ENCODE measurements around the gene ACP1.

The ACP1 gene

DNA sequence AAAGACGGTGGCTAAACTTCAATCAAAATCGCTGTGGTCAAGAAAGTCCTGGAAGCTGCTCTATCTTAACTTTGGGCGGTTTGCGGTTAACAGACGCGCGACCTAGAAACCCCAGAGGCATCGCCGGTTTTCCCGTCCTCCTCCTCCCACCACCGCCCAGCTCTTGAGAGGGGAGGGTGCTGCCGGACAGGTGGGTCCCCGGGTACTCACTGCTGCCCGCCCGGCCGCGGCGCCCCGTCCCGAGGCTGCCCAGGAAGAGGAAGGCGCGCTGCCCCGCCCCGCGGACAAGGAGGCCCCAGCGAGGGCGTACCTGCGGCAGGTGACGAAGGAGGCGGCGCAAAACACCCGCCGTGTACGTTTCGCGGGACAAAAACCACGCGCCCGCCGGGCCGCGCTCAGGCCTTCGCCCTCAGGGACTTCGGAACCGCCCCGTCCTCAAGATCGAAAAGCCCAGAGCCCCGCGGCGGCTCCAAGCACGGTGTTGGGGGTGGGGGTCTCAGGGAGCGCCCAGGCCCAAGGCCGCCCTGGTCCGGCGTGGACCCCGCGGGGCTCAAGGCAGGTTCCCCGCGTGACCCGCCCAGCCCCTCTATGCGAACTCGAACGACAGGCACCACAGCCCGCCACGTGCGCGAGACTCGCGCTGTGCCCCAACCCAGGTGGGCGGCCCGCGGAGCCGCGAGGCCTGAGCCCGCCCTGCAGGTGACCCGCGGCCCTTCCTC lies 814 bp upstream of the ACP1 start, which contains the start of gene SH3YL1:
Gene SH3YL1 (minus strand): TSS at position 259 of the 719 bp plus-strand sequence. CDS start 48 bp downstream, at position 211.
- H3K4me3 ChIP-seq (ENCODE audit: low read length), result peak within 1 kb of the TSS; percentile 94
- no peak for DNase-seq (ENCODE audit: low read depth, low spot score)
- 0 out of 2 replicates have a peak, but pooled peaks cover 2% of the 10 kb centered on the region for H3K36me3 ChIP-seq (ENCODE audit: control insufficient read depth, insufficient read depth, low read length)
- H3K27me3 ChIP-seq (ENCODE audit: control insufficient read depth, insufficient read depth, low read length), result no peaks in the 10 kb centered on the region
- H3K9me3 ChIP-seq (ENCODE audit: control insufficient read depth, insufficient read depth, low read length), result no peaks in the 10 kb centered on the region
- H3K4me1 ChIP-seq (ENCODE audit: control insufficient read depth, insufficient read depth, low read length), result 0 out of 2 replicates have a peak, but pooled peaks cover 2% of the 10 kb centered on the region
- no peak within 1 kb of the TSS for H3K27ac ChIP-seq (ENCODE audit: low read length)
- WGBS (ENCODE audit: insufficient coverage, insufficient read length), result no CpG with 5 or more reads among the region's 77 CpGs

DNA sequence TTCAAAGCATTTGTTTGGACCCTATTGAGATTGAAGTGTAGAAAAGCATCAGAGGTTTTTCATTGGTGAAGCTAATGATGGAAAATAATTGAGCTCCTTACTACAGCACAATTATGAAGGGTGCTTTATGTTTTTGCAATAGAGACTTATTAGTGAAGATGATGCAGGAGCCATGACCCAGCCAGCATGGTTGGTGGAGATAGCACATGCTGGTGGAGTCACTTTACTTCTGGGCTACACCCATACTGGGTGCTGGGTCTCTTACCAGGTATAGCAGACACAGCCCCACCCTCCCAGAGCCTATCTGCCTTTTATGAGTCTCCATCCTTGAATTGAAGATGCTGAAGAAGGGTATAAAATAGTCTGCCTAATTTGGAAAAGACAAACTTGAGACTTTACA lies 3.6 kb downstream of the ACP1 start:
- Histone ChIP-seq H3K4me1 (ENCODE audit: control insufficient read depth, insufficient read depth, low read length) (0 out of 2 replicates have a peak, but pooled peaks cover 2% of the 10 kb centered on the region), H3K9me3 (ENCODE audit: control insufficient read depth, insufficient read depth, low read length) (no peaks in the 10 kb centered on the region), H3K4me3 (ENCODE audit: low read length) (no peak overlapping the region), H3K27me3 (ENCODE audit: control insufficient read depth, insufficient read depth, low read length) (no peaks in the 10 kb centered on the region), H3K27ac (ENCODE audit: low read length) (no peak overlapping the region), H3K36me3 (ENCODE audit: control insufficient read depth, insufficient read depth, low read length) (0 out of 2 replicates have a peak, but pooled peaks cover 3% of the 10 kb centered on the region)
- no peak for DNase-seq (ENCODE audit: low read depth, low spot score)

DNA sequence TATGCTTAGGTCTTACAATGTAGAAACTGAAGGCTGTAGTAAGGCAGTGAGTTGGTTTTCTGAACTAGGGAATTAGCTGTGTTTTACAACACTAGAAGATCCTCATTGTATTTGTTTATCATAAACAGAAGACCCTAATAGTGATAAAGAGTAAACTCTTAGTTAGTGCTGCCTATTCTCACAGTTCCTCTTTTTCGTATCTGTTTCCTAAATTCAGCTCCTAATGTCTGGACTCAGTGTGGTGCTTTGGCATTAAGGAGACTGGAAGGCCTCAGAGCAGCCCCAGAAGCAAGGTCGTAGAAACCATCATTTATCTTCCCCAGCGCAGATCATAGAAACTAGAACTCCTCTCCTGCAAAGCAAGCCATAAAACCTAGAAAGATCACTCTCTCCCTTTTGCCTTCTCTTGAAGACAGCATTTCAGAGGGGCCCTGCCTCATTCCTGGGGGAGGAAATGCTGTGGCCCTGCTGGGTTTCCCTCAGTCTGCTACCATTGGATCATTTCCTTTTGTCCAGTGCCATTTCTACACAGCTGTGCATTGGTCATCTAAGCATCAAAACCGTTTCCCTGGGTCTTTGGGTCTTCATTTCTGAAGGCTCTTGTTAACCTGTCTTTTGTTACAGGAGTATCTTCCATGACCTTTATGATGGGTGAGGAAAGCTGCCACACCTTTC lies 4.7 kb downstream of the ACP1 start:
- Histone ChIP-seq H3K27ac (ENCODE audit: low read length) (no peak overlapping the region), H3K4me1 (ENCODE audit: control insufficient read depth, insufficient read depth, low read length) (0 out of 2 replicates have a peak, but pooled peaks cover 2% of the 10 kb centered on the region), H3K36me3 (ENCODE audit: control insufficient read depth, insufficient read depth, low read length) (0 out of 2 replicates have a peak, but pooled peaks cover 3% of the 10 kb centered on the region), H3K9me3 (ENCODE audit: control insufficient read depth, insufficient read depth, low read length) (no peaks in the 10 kb centered on the region), H3K4me3 (ENCODE audit: low read length) (no peak overlapping the region), H3K27me3 (ENCODE audit: control insufficient read depth, insufficient read depth, low read length) (no peaks in the 10 kb centered on the region)
- no peak for DNase-seq (ENCODE audit: low read depth, low spot score)
- WGBS (ENCODE audit: insufficient coverage, insufficient read length), result no CpG with 5 or more reads among the region's 4 CpGs

DNA sequence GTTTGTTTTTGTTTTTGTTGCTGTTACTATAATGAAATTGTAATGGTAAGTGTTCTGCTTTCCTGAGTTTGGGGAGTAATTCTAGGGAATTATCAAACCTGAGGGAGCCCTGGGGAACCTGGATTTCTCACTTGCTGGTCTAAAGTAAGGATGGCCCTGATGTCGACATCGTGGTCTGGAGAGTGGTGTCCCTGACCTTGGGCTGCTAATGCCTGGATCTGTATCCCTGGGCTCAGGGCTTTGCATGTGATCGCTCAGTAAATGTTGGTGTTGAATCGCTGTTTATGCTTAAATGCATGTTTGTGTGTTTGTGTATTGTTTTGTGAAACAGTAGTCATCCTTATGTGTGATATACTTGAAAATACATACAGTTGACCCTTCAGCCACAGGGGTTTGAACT lies 6.1 kb downstream of the ACP1 start:
- peaks cover 3% of the 10 kb centered on the region; the same call in 1 of the 2 replicates for H3K36me3 ChIP-seq (ENCODE audit: control insufficient read depth, insufficient read depth, low read length)
- H3K27me3 ChIP-seq (ENCODE audit: control insufficient read depth, insufficient read depth, low read length), result no peaks in the 10 kb centered on the region
- H3K4me3 ChIP-seq (ENCODE audit: low read length), result no peak overlapping the region
- 0 out of 2 replicates have a peak, but pooled peaks cover 2% of the 10 kb centered on the region for H3K4me1 ChIP-seq (ENCODE audit: control insufficient read depth, insufficient read depth, low read length)
- H3K27ac ChIP-seq (ENCODE audit: low read length), result no peak overlapping the region
- no CpG with 5 or more reads among the region's 4 CpGs for WGBS (ENCODE audit: insufficient coverage, insufficient read length)
- no peak for DNase-seq (ENCODE audit: low read depth, low spot score)
- H3K9me3 ChIP-seq (ENCODE audit: control insufficient read depth, insufficient read depth, low read length), result no peaks in the 10 kb centered on the region

DNA sequence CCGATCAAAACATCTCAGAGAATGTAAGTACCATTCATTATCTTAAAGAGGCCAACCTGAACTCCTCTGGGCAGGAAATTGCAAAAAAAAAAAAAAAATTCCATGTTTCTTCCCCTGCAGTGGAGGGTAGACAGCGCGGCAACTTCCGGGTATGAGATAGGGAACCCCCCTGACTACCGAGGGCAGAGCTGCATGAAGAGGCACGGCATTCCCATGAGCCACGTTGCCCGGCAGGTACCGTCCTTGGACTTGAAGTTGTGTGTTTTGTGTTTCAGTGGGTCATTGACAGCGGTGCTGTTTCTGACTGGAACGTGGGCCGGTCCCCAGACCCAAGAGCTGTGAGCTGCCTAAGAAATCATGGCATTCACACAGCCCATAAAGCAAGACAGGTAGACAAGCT lies 7.2 kb downstream of the ACP1 start:
- Histone ChIP-seq H3K27ac (ENCODE audit: low read length) (no peak overlapping the region), H3K36me3 (ENCODE audit: control insufficient read depth, insufficient read depth, low read length) (peaks cover 3% of the 10 kb centered on the region; the same call in 1 of the 2 replicates), H3K4me3 (ENCODE audit: low read length) (no peak overlapping the region), H3K4me1 (ENCODE audit: control insufficient read depth, insufficient read depth, low read length) (no peaks in the 10 kb centered on the region), H3K27me3 (ENCODE audit: control insufficient read depth, insufficient read depth, low read length) (no peaks in the 10 kb centered on the region), H3K9me3 (ENCODE audit: control insufficient read depth, insufficient read depth, low read length) (no peaks in the 10 kb centered on the region)
- no CpG with 5 or more reads among the region's 12 CpGs for WGBS (ENCODE audit: insufficient coverage, insufficient read length)
- no peak for DNase-seq (ENCODE audit: low read depth, low spot score)

DNA sequence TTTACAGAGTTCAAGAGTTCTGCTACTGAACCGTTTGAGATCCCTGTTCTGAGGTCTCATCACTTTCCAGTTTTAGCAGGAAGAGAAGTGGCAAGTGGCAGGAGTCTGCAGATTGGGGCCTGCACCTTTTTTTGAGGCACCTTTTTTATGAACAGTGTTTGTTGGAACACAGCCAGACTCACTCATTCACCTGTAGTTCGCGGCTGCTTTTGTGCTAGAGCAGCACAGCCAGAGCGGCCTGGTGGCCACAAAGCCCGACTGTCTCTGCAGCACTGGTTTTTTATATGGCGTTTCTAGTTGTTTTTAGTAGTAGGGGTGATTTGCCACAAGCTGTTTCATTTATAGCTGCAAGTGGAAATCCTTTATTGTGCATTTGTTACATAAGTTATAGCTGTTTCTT lies 8.6 kb downstream of the ACP1 start:
- Histone ChIP-seq H3K36me3 (ENCODE audit: control insufficient read depth, insufficient read depth, low read length) (peaks cover 7% of the 10 kb centered on the region), H3K27ac (ENCODE audit: low read length) (no peak overlapping the region), H3K9me3 (ENCODE audit: control insufficient read depth, insufficient read depth, low read length) (no peaks in the 10 kb centered on the region), H3K27me3 (ENCODE audit: control insufficient read depth, insufficient read depth, low read length) (no peaks in the 10 kb centered on the region), H3K4me3 (ENCODE audit: low read length) (no peak overlapping the region), H3K4me1 (ENCODE audit: control insufficient read depth, insufficient read depth, low read length) (no peaks in the 10 kb centered on the region)
- DNase-seq (ENCODE audit: low read depth, low spot score), result no peak
- WGBS (ENCODE audit: insufficient coverage, insufficient read length), result no CpG with 5 or more reads among the region's 6 CpGs

DNA sequence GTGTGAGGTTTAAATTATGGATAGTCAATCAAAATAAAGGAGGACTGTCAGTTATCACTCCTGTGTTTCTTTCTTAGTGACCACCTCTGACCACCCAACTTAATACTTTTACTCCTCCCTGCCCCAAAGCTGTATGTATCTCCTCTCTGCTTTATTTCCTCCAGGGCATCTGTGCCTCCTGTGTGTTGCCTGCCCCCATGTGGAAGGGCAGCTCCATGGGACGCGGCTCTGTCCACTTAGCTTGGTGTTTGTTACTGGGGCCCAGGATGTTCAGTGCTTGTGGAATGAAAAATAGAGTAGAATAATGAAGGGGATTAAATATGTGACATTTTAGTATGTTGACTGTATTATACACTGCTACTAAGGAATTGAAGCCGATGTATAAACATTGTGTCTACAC lies 9.8 kb downstream of the ACP1 start:
- Histone ChIP-seq H3K27ac (ENCODE audit: low read length) (no peak overlapping the region), H3K4me1 (ENCODE audit: control insufficient read depth, insufficient read depth, low read length) (no peaks in the 10 kb centered on the region), H3K27me3 (ENCODE audit: control insufficient read depth, insufficient read depth, low read length) (no peaks in the 10 kb centered on the region), H3K36me3 (ENCODE audit: control insufficient read depth, insufficient read depth, low read length) (peaks cover 10% of the 10 kb centered on the region), H3K4me3 (ENCODE audit: low read length) (no peak overlapping the region), H3K9me3 (ENCODE audit: control insufficient read depth, insufficient read depth, low read length) (no peaks in the 10 kb centered on the region)
- WGBS (ENCODE audit: insufficient coverage, insufficient read length), result no CpG with 5 or more reads among the region's 3 CpGs
- DNase-seq (ENCODE audit: low read depth, low spot score), result no peak

DNA sequence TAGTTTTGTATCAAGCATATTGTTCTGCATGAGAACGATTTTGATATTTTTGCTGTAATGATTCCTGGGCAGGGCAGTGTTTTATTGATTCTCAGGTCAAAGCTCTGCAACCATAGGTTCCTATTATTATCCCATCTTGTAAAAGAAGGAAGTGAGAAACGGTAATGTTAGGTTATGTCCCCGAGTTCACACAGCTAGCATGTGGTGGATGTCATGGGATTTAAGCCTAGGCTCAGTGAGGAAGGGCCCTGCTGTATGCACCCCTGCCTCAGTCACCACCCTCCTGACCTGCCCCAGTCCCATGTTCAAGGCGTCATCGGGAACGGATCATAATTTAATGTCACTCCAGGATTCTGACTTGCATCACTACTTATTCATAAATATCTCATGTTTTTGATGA lies 10.7 kb downstream of the ACP1 start:
- no peaks in the 10 kb centered on the region for H3K4me1 ChIP-seq (ENCODE audit: control insufficient read depth, insufficient read depth, low read length)
- H3K36me3 ChIP-seq (ENCODE audit: control insufficient read depth, insufficient read depth, low read length), result peaks cover 10% of the 10 kb centered on the region
- WGBS (ENCODE audit: insufficient coverage, insufficient read length), result no CpG with 5 or more reads among the region's 6 CpGs
- H3K27me3 ChIP-seq (ENCODE audit: control insufficient read depth, insufficient read depth, low read length), result no peaks in the 10 kb centered on the region
- no peak overlapping the region for H3K27ac ChIP-seq (ENCODE audit: low read length)
- H3K4me3 ChIP-seq (ENCODE audit: low read length), result no peak overlapping the region
- H3K9me3 ChIP-seq (ENCODE audit: control insufficient read depth, insufficient read depth, low read length), result no peaks in the 10 kb centered on the region
- DNase-seq (ENCODE audit: low read depth, low spot score), result no peak

DNA sequence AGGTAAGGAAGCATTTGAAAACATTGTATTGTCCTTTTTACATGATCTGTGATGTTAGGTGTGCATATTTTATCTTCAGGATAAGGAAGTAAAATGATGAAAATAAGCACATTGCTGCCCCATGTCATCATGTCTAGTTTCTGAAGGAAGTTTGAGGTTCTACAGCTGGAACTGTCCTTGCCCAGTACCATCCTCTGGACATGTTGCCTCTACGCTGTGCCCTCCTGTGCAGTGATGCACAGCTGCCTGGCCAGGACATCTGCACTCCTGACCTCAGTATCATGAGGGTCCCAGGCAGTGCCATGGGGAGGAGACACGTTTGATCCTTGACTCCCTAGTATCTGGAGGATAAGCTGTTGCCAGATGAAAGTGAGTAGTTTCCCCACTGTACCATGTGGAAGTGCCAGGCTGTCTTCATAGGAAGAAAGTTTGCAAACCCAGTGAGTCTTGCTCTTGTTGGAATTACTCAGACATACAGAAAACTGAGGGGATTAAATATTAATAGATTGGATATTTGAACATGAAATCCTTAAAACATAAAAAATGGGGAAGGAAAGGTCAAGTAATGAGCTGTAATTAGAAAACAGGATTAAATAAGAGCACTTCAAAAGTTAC lies 13.7 kb downstream of the ACP1 start:
- no CpG with 5 or more reads among the region's 2 CpGs for WGBS (ENCODE audit: insufficient coverage, insufficient read length)
- no peaks in the 10 kb centered on the region for H3K27me3 ChIP-seq (ENCODE audit: control insufficient read depth, insufficient read depth, low read length)
- H3K4me1 ChIP-seq (ENCODE audit: control insufficient read depth, insufficient read depth, low read length), result peaks cover 2% of the 10 kb centered on the region; the same call in 1 of the 2 replicates
- H3K9me3 ChIP-seq (ENCODE audit: control insufficient read depth, insufficient read depth, low read length), result no peaks in the 10 kb centered on the region
- H3K36me3 ChIP-seq (ENCODE audit: control insufficient read depth, insufficient read depth, low read length), result peaks cover 16% of the 10 kb centered on the region
- DNase-seq (ENCODE audit: low read depth, low spot score), result no peak
- H3K27ac ChIP-seq (ENCODE audit: low read length), result no peak overlapping the region
- H3K4me3 ChIP-seq (ENCODE audit: low read length), result no peak overlapping the region

DNA sequence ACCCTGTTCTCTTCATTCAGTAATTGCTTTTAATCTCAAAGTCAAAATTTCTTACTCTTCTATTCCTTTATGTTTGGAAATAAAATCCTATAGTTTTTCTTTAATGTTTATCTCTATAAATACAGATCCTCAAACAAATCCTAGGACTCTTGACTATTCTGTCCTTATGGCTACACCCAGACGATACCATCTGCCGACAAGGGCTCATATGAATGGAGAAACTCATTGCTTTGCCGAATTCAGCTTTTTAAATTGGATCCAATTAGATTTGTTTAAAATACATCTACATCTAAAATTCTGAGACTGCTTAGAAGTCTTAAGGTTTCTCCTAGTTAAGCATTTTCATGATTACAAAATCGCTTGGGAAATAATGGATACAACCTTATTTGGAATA lies 14.2 kb downstream of the ACP1 start:
- no peak for DNase-seq (ENCODE audit: low read depth, low spot score)
- Histone ChIP-seq H3K4me3 (ENCODE audit: low read length) (no peak overlapping the region), H3K9me3 (ENCODE audit: control insufficient read depth, insufficient read depth, low read length) (no peaks in the 10 kb centered on the region), H3K27me3 (ENCODE audit: control insufficient read depth, insufficient read depth, low read length) (no peaks in the 10 kb centered on the region), H3K27ac (ENCODE audit: low read length) (no peak overlapping the region), H3K4me1 (ENCODE audit: control insufficient read depth, insufficient read depth, low read length) (peaks cover 2% of the 10 kb centered on the region; the same call in 1 of the 2 replicates), H3K36me3 (ENCODE audit: control insufficient read depth, insufficient read depth, low read length) (peaks cover 16% of the 10 kb centered on the region)
- no CpG with 5 or more reads among the region's 4 CpGs for WGBS (ENCODE audit: insufficient coverage, insufficient read length)

All from iPS DF 6.9 (cell line).